ENCODE measurements around the gene IL1R1.

GRCh38 chr2:102129082-102129481 lies 13.5 kb upstream of the IL1R1 start:
- TF ChIP-seq CTCF (IDR thresholded peaks at IDR 0.05; ENCODE audit: borderline replicate concordance, extremely low read depth, low read length, poor library complexity, severe bottlenecking): no peak
- TF ChIP-seq EZH2 (IDR thresholded peaks at IDR 0.05; ENCODE audit: borderline replicate concordance, low read depth, low read length, severe bottlenecking): no peak

Measured in DND-41 (cell line).